ENCODE data around the gene C1QTNF3. TPM values are rescaled to one million over a fixed set of nuclear protein-coding genes. Genes with fewer than 3 reads are reported as not detected.
A peak's percentile ranks its signal among the peaks of the same experiment; 100 is the strongest.

C1QTNF3 gene
- total RNA-seq, 4 donors from 2014 or later: 6.6 to 13.3 (median 7.6) TPM

DNA sequence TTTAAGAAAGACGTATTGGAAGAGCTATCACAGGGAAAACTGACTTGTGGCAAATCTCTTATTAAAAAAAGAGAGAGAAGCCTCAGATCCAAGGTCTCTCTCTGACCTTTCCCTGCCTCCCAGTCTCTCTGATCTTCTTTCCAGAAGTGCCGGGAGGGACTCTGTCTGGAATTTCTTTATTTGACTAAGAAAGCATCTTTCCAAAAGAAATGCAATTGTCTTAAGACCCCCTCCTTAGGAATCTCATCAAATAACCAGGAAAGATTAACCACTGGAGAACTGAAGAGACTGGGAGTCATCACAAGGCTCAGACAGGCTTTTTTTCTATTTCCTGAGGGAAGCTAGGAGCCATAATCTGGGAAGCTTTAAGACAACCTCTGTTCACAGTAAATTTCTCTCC, 4.6 kb downstream of the C1QTNF3 start:
- DNase-seq: no peak
- in situ Hi-C loops (cut with MboI; ENCODE audit: low pct_ligation_motif_present in 1 of 4, low pct_unique_long_range_greater_than_20kb in 1 of 4, low sequenced_read_pairs in 3 of 4) (no loop called here), intact Hi-C loops (cut with DNase I; ENCODE audit: low total_unique reads) (no loop called here)
- Histone ChIP-seq H3K4me1 (peaks cover 0 to 37% (median 4%) of the 10 kb centered on the region in 4 donors), H3K4me3 (no peak overlapping the region), H3K27me3 (no peaks in the 10 kb centered on the region), H3K9me3 (no peaks in the 10 kb centered on the region), H3K27ac (no peak overlapping the region), H3K36me3 (peaks cover 0 to 2% (median 0%) of the 10 kb centered on the region in 4 donors)
- TF ChIP-seq POLR2A (IDR thresholded peaks at IDR 0.05): no peak
- TF ChIP-seq, protein P1, sequence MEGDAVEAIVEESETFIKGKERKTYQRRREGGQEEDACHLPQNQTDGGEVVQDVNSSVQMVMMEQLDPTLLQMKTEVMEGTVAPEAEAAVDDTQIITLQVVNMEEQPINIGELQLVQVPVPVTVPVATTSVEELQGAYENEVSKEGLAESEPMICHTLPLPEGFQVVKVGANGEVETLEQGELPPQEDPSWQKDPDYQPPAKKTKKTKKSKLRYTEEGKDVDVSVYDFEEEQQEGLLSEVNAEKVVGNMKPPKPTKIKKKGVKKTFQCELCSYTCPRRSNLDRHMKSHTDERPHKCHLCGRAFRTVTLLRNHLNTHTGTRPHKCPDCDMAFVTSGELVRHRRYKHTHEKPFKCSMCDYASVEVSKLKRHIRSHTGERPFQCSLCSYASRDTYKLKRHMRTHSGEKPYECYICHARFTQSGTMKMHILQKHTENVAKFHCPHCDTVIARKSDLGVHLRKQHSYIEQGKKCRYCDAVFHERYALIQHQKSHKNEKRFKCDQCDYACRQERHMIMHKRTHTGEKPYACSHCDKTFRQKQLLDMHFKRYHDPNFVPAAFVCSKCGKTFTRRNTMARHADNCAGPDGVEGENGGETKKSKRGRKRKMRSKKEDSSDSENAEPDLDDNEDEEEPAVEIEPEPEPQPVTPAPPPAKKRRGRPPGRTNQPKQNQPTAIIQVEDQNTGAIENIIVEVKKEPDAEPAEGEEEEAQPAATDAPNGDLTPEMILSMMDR (IDR thresholded peaks at IDR 0.05): no peak
- TF ChIP-seq EP300 (IDR thresholded peaks at IDR 0.05; ENCODE audit: low read depth): no peak
- TF ChIP-seq POLR2AphosphoS5 (IDR thresholded peaks at IDR 0.05): no peak
- 80 to 94% methylated on average over 2 of the region's 2 CpGs for WGBS, 2 donors (ENCODE audit: low coverage in 1 of 2)

DNA sequence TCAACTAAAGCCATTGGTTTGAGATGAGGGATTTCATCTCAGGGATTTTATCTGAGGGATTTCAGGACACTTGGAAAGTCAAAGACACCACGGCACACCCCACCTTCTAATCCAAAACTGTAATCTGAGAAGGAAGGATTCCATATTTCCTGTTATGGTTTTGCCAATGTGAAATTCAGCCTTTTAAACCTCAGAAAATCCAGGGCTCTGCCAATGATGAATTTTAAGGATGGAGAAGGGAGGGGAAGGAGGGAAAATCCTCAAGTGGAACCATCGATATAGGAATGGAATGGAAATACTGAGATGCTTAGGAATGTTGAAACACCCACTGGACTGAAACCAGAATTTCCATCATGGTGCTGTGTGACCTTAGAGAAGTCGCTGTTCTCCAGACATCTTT, 5.3 kb downstream of the C1QTNF3 start:
- no peak overlapping the region for H3K4me3 ChIP-seq
- peaks cover 0 to 31% (median under 1%) of the 10 kb centered on the region in 4 donors for H3K4me1 ChIP-seq
- intact Hi-C loops (cut with DNase I; ENCODE audit: low total_unique reads): no loop called here
- TF ChIP-seq, protein P1 (IDR thresholded peaks at IDR 0.05): no peak
- TF ChIP-seq EP300 (IDR thresholded peaks at IDR 0.05; ENCODE audit: low read depth): no peak
- TF ChIP-seq POLR2AphosphoS5 (IDR thresholded peaks at IDR 0.05): no peak
- no peak for TF ChIP-seq POLR2A (IDR thresholded peaks at IDR 0.05)
- peak overlapping the region in 2 of 4 donors; percentile 13 to 26 for H3K27ac ChIP-seq
- no peaks in the 10 kb centered on the region for H3K27me3 ChIP-seq
- WGBS, 2 donors (ENCODE audit: low coverage in 1 of 2): 63 to 82% methylated on average over 2 to 3 of the region's 3 CpGs
- no peaks in the 10 kb centered on the region for H3K9me3 ChIP-seq
- in situ Hi-C loops (cut with MboI; ENCODE audit: low pct_ligation_motif_present in 1 of 4, low pct_unique_long_range_greater_than_20kb in 1 of 4, low sequenced_read_pairs in 3 of 4): no loop called here
- no peak for DNase-seq
- H3K36me3 ChIP-seq: peaks cover 0 to 7% (median 0%) of the 10 kb centered on the region in 4 donors

DNA sequence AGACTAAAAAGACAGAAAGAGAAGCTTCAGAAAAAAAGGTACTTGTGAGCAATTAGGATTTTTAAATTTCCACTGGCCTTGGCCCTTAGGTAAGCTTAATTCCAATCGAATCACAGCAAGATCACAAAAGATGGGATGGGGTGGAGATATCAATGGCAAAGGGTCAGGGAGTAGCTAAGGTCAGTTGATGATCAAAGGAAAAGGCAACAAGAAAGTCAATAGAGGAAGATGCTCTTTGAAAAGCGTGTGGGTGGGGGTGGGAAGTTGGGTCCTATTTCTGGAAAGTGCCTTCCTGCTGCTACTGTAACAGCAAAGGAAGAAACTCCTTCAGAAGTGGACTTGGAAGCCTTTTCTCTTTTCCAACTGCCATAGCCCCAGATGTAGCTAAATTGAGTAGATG, 7.3 kb downstream of the C1QTNF3 start:
- H3K27me3 ChIP-seq: no peaks in the 10 kb centered on the region
- H3K4me1 ChIP-seq: peaks cover 0 to 18% (median 0%) of the 10 kb centered on the region in 4 donors
- 58 to 90% methylated on average over 2 of the region's 2 CpGs for WGBS, 2 donors (ENCODE audit: low coverage in 1 of 2)
- H3K9me3 ChIP-seq: no peaks in the 10 kb centered on the region
- DNase-seq: no peak
- TF ChIP-seq POLR2AphosphoS5 (IDR thresholded peaks at IDR 0.05): no peak
- no peak for TF ChIP-seq POLR2A (IDR thresholded peaks at IDR 0.05)
- TF ChIP-seq, protein P1 (IDR thresholded peaks at IDR 0.05): no peak
- in situ Hi-C loops (cut with MboI; ENCODE audit: low pct_ligation_motif_present in 1 of 4, low pct_unique_long_range_greater_than_20kb in 1 of 4, low sequenced_read_pairs in 3 of 4): no loop called here
- no peak overlapping the region for H3K4me3 ChIP-seq
- intact Hi-C loops (cut with DNase I; ENCODE audit: low total_unique reads): no loop called here
- peaks cover 0 to 7% (median 0%) of the 10 kb centered on the region in 4 donors for H3K36me3 ChIP-seq
- H3K27ac ChIP-seq: no peak overlapping the region

DNA sequence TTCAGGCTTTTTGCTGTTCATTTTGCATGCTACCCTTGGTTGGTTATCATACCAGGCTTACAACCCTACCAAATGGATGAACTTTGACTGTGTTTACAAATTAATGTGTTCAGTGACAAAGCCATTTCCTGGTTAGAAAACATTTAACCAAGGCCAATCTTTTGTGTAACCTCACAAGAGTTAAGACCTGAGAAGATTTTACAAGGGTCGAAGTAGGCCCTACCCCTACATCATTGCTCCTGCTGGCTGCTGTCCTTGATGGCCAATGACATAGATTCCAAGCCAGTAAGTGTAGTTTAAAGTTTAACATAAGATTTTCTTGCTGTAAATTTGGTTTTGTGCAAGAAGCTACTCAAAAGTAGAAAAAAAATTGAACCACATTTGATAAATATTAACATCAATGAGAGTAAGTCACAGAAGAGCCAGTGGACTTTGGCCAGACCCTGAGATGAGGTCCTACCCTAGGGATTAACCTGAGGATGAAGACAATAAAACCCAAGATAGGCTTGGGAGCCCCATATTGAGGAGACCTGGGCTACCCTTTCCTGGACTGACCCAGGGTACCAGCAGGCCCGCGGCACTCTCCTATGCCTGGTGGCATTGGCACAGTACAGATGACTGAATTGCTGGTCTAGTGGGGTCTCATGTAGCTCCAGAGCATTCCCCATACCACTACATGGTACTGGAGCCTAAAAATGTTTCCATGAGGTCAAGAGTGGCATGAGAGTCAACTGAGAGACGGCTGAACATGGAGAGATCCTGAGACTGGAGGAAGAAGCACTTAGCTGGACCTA, 8.3 kb downstream of the C1QTNF3 start:
- no peak for DNase-seq
- no peaks in the 10 kb centered on the region for H3K27me3 ChIP-seq
- peaks cover 0 to 18% (median 0%) of the 10 kb centered on the region in 4 donors for H3K4me1 ChIP-seq
- peak overlapping the region in 3 of 4 donors; percentile 13 to 51 (median 16) for H3K27ac ChIP-seq
- H3K4me3 ChIP-seq: no peak overlapping the region
- TF ChIP-seq POLR2AphosphoS5 (IDR thresholded peaks at IDR 0.05) (no peak), EP300 (IDR thresholded peaks at IDR 0.05; ENCODE audit: low read depth) (no peak), POLR2A (IDR thresholded peaks at IDR 0.05) (no peak)
- TF ChIP-seq, protein P1 (IDR thresholded peaks at IDR 0.05): no peak
- intact Hi-C loops (cut with DNase I; ENCODE audit: low total_unique reads): no loop called here
- in situ Hi-C loops (cut with MboI; ENCODE audit: low pct_ligation_motif_present in 1 of 4, low pct_unique_long_range_greater_than_20kb in 1 of 4, low sequenced_read_pairs in 3 of 4): no loop called here
- H3K36me3 ChIP-seq: peaks cover 0 to 7% (median 0%) of the 10 kb centered on the region in 4 donors
- 71 to 89% methylated on average over 1 to 4 of the region's 4 CpGs for WGBS, 2 donors (ENCODE audit: low coverage in 1 of 2)
- no peaks in the 10 kb centered on the region for H3K9me3 ChIP-seq

Measured in transverse colon (tissue), 4 donors.